RWPE2 (cell line): ENCODE data around the gene APIP.

ENCODE experiments used
- ATAC-seq: fragments of 200-7000 bp; cut with Tn5 transposase; 3 replicates; pipeline ENCODE4 v1.9.1; 2021; ENCODE audit warnings: low read depth
- DNase-seq: peaks from one replicate; pipeline ENCODE4 v3.0.0-alpha.2; 2020; ENCODE audit warnings: low spot score
- H3K27ac ChIP-seq: fragments of 450-650 bp; 2 replicates; pipeline ENCODE4 v1.5.1; 2017; ENCODE audit warnings: mild to moderate bottlenecking; ENCODE audit not compliant: poor library complexity, severe bottlenecking
- H3K27me3 ChIP-seq: fragments of 250-450 bp; sonication (Bioruptor Pico); 2 replicates; pipeline ENCODE4 v1.5.1; 2021; ENCODE audit warnings: mild to moderate bottlenecking, moderate library complexity; ENCODE audit not compliant: insufficient read depth, poor library complexity, severe bottlenecking
- H3K36me3 ChIP-seq: fragments of 250-450 bp; sonication (Bioruptor Pico); 2 replicates; pipeline ENCODE4 v1.5.1; 2020; ENCODE audit warnings: low read depth, mild to moderate bottlenecking, moderate library complexity
- H3K4me1 ChIP-seq: fragments of 250-450 bp; sonication (Bioruptor Pico); 2 replicates; pipeline ENCODE4 v1.5.1; 2021; ENCODE audit warnings: mild to moderate bottlenecking, moderate library complexity; ENCODE audit not compliant: insufficient read depth, poor library complexity, severe bottlenecking
- H3K4me3 ChIP-seq: fragments of 250-450 bp; sonication (Bioruptor Pico); 2 replicates; pipeline ENCODE4 v1.5.1; 2021; ENCODE audit warnings: mild to moderate bottlenecking, moderate library complexity; ENCODE audit not compliant: severe bottlenecking
- H3K9me3 ChIP-seq: fragments of 250-450 bp; sonication (Bioruptor Pico); 2 replicates; pipeline ENCODE4 v1.5.1; 2021; ENCODE audit warnings: mild to moderate bottlenecking, moderate library complexity; ENCODE audit not compliant: severe bottlenecking
- CTCF ChIP-seq: fragments of 450-650 bp; IDR thresholded peaks from one replicate; pipeline ENCODE4 v1.5.1; 2017; ENCODE audit warnings: mild to moderate bottlenecking, moderate library complexity; ENCODE audit not compliant: poor library complexity, severe bottlenecking

Gene APIP

DNA sequence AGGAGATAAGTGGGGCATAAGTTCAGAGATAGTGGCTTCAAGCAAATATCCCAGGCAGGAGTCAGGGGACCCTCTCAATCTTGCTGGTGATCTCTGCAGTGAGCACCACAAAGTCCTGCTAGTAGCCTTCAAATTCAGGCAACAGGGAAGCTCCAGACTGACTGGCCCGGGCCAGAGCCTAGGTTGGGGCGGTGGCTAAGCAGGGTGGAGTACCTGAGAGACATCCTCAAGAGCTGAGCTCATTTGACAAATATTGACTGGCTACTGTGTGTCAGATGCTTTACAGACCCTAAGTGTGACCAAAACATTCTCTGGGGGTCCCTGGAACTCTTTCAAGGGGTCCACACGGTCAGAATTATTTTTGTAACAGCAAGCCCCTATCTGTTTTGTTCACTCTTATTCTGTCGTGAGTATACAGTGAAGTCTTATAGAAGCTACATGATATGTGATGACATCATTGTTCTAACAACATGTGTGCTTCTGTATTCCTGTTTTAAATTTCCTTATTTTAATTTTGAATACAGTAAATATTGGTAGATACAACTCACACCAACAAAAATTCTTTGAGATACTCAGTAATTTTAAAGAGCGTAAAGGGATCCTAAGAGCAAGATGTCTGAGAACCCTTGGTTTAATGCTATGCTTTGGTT, 71.6 kb downstream of the APIP start:
- no peaks in the 10 kb centered on the region for H3K27me3 ChIP-seq
- no peak overlapping the region for H3K27ac ChIP-seq
- no peaks in the 10 kb centered on the region for H3K9me3 ChIP-seq
- no peak for TF ChIP-seq CTCF
- H3K36me3 ChIP-seq = no peaks in the 10 kb centered on the region
- H3K4me3 ChIP-seq = no peak overlapping the region
- no peak for ATAC-seq
- no peak for DNase-seq
- no peaks in the 10 kb centered on the region for H3K4me1 ChIP-seq

DNA sequence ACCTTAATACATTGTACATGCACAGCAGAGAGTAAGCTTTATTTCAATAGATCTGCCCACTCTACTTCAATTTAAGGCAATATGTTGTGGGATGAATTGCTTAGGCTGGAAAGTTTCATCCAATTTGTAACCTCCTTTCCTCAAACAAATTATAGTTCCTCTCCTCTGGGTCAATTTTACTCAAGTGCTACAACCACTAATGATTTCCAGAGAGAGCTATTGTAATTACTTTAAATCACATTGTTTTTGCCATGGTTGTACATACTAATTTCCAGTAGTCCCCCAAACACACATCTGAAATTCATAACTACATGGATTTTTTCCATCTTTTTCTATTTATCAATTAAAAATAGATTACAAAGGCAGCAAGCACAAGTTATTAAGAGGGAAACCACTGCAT, 72.9 kb downstream of the APIP start:
- no peak for TF ChIP-seq CTCF
- Histone ChIP-seq H3K9me3 (no peaks in the 10 kb centered on the region), H3K27ac (no peak overlapping the region), H3K27me3 (no peaks in the 10 kb centered on the region), H3K36me3 (no peaks in the 10 kb centered on the region), H3K4me1 (no peaks in the 10 kb centered on the region), H3K4me3 (no peak overlapping the region)
- no peak for ATAC-seq
- no peak for DNase-seq

- peak; percentile 42 for TF ChIP-seq CTCF
- no peak for ATAC-seq
- H3K27ac ChIP-seq = no peak overlapping the region
- no peaks in the 10 kb centered on the region for H3K4me1 ChIP-seq
- H3K4me3 ChIP-seq = no peak overlapping the region
- DNase-seq = no peak
- H3K27me3 ChIP-seq = no peaks in the 10 kb centered on the region
- no peaks in the 10 kb centered on the region for H3K36me3 ChIP-seq
- no peaks in the 10 kb centered on the region for H3K9me3 ChIP-seq
These were observed 75.3 kb downstream of the APIP start for GRCh38 chr11:34840736-34841386.

GRCh38 chr11:34839969-34840368, 76.2 kb downstream of the APIP start:
- Histone ChIP-seq H3K4me1 (no peaks in the 10 kb centered on the region), H3K9me3 (no peaks in the 10 kb centered on the region), H3K27me3 (no peaks in the 10 kb centered on the region), H3K27ac (no peak overlapping the region), H3K36me3 (no peaks in the 10 kb centered on the region), H3K4me3 (no peak overlapping the region)
- DNase-seq = no peak
- no peak for ATAC-seq
- TF ChIP-seq CTCF = no peak
